ENCODE measurements around the gene IGF2BP1. TPM values are rescaled to one million over a fixed set of nuclear protein-coding genes. Genes with fewer than 3 reads are reported as not detected.
A peak's percentile ranks its signal among the peaks of the same experiment; 100 is the strongest.

IGF2BP1 gene
- total RNA-seq, 1 experiment from 2014 or later, result 1.3 TPM

- Histone ChIP-seq H3F3A (ENCODE audit: low read length, unreplicated experiment) (no peaks in the 10 kb centered on the region), H3K9ac (ENCODE audit: low read length) (no peak overlapping the region), H3K36me3 (ENCODE audit: low read depth, low read length) (no peaks in the 10 kb centered on the region), H3K9me2 (replicated peaks; ENCODE audit: low read length) (no peaks in the 10 kb centered on the region), H3K27me3 (ENCODE audit: low read length) (no peaks in the 10 kb centered on the region), H4K20me1 (ENCODE audit: low read length) (no peaks in the 10 kb centered on the region), H3K4me2 (ENCODE audit: low read length) (no peak overlapping the region), H3K9me3 (ENCODE audit: low read length) (no peaks in the 10 kb centered on the region), H2AFZ (ENCODE audit: low read length) (no peak overlapping the region), H3K4me1 (ENCODE audit: insufficient read depth, low read length) (peaks cover 7% of the 10 kb centered on the region), H3K27ac (ENCODE audit: low read length) (no peak overlapping the region), H3K4me3 (ENCODE audit: low read length) (no peak overlapping the region), H3K79me2 (ENCODE audit: low read length) (no peaks in the 10 kb centered on the region)
- ChIA-PET CTCF (no interaction called here), POLR2A (ENCODE audit: unreplicated experiment) (no interaction called here)
- no TSS peak for BruUV-seq (replicated peaks)
- DNase-seq, result peak; percentile 24
- ATAC-seq, result no peak
- intact Hi-C loops (cut with micrococcal nuclease), result loop anchor here (5.0 kb wide), 2 partner anchors 218 to 358 kb away; no protein-coding TSS in a partner anchor
- TF ChIP-seq CTCF (conservative IDR thresholded peaks at IDR 0.05; ENCODE audit: low read depth, low read length) (no peak), EZH2 (IDR thresholded peaks at IDR 0.05; ENCODE audit: low read length, unreplicated experiment) (no peak), EZH2phosphoT487 (IDR thresholded peaks at IDR 0.05; ENCODE audit: borderline replicate concordance, low read length) (no peak)
Measured at GRCh38 chr17:49029801-49030200, 32.6 kb downstream of the IGF2BP1 start.

DNA sequence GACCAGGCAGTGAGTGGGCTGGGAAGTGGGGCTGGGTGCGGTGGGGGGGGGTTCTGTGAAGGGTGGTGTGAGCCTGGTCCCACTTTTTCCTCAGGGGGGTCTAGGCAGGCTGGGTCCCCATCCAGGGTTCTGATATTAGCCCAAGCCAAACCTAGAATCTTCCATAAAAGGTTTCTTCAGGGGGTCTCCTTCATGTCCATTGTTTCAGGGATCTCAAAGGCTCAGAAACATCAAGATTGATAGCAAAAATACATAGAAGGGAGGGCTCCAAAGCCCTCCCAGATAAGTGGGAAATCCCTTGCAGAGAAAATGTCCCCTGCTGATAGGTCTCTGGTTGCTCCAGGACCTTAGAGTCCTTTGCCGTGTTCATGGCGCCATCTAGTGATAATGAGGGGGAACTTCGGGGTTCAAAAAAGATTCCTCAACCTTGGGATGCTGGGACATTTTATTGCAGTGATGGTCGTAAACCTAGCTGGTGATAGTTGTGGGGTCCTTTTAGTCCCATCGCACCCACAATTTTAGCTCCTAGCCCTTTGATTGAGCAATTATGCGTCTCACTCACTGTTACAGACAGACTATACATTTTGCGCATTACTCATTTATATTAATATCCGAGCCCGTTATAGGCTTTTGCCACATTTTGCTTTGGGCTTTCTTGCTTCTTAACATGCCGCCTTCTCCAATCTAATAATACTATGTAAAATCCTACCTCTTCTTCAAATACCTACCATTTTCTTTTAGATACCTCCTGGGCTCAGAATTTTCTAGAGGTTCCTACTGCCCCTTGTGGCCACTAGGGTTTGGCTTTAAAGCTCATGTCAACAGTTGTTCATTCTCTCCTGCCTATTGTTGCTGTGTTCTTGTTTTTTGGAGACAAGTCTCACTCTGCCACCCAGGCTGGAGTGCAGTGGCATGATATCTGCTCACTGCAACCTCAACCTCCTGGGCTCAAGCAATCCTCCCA, 35.1 kb downstream of the IGF2BP1 start:
- Histone ChIP-seq H4K20me1 (ENCODE audit: low read length) (no peaks in the 10 kb centered on the region), H3K27ac (ENCODE audit: low read length) (no peak overlapping the region), H3K9me3 (ENCODE audit: low read length) (no peaks in the 10 kb centered on the region), H3K4me2 (ENCODE audit: low read length) (peak overlapping the region; percentile 74), H3K4me1 (ENCODE audit: insufficient read depth, low read length) (peaks cover 7% of the 10 kb centered on the region), H3K36me3 (ENCODE audit: low read depth, low read length) (no peaks in the 10 kb centered on the region), H3F3A (ENCODE audit: low read length, unreplicated experiment) (no peaks in the 10 kb centered on the region), H3K4me3 (ENCODE audit: low read length) (peak overlapping the region; percentile 46; the same call in 1 of the 2 replicates), H3K79me2 (ENCODE audit: low read length) (no peaks in the 10 kb centered on the region), H3K9ac (ENCODE audit: low read length) (no peak overlapping the region), H3K9me2 (replicated peaks; ENCODE audit: low read length) (no peaks in the 10 kb centered on the region), H3K27me3 (ENCODE audit: low read length) (no peaks in the 10 kb centered on the region), H2AFZ (ENCODE audit: low read length) (peak overlapping the region; percentile 65)
- DNase-seq (peak; percentile 94), ATAC-seq (peak; percentile 87)
- BruUV-seq (replicated peaks), result no TSS peak
- intact Hi-C loops (cut with micrococcal nuclease), result loop anchor here (1.0 to 5.0 kb wide), 5 partner anchors 78 to 360 kb away; no protein-coding TSS in a partner anchor
- ChIA-PET CTCF (interaction anchor here (0.5 to 1.8 kb wide), 27 partner anchors 12 to 360 kb away, joined by 3 to 34 read pairs (median 4); partner anchors contain the start of genes ATP5MC1 and SNF8), POLR2A (ENCODE audit: unreplicated experiment) (interaction anchor here (0.6 kb wide), 2 partner anchors 87 to 197 kb away, joined by 3 to 11 read pairs; partner anchors contain the start of gene SNF8)
- TF ChIP-seq CTCF (conservative IDR thresholded peaks at IDR 0.05; ENCODE audit: low read depth, low read length), result peak; percentile 88
- TF ChIP-seq EZH2phosphoT487 (IDR thresholded peaks at IDR 0.05; ENCODE audit: borderline replicate concordance, low read length), result no peak
- no peak for TF ChIP-seq EZH2 (IDR thresholded peaks at IDR 0.05; ENCODE audit: low read length, unreplicated experiment)
